Kidney epithelial cell (primary cell): Measurements from ENCODE around the gene SPATA33. TPM values are rescaled to one million over a fixed set of nuclear protein-coding genes. Genes with fewer than 3 reads are reported as not detected.
"Not testable (repeated sequence)": the region's sequence is repeated elsewhere in the genome, so short reads cannot be mapped to it uniquely, and the experiment has no call there.

Experiments used
- DNase-seq: peaks from one replicate; pipeline ENCODE4 v3.0.0-alpha.2; 2010; ENCODE audit warnings: low read depth
- H3K27me3 ChIP-seq: 2 replicates; pipeline ENCODE4 v1.6.0; 2011; ENCODE audit warnings: low read length; ENCODE audit not compliant: control insufficient read depth, insufficient read depth
- H3K36me3 ChIP-seq: 2 replicates; pipeline ENCODE4 v1.5.1; 2011; ENCODE audit warnings: low read length; ENCODE audit not compliant: control insufficient read depth, insufficient read depth
- H3K4me3 ChIP-seq: 2 replicates; pipeline ENCODE4 v1.5.1; 2011; ENCODE audit warnings: low read depth, mild to moderate bottlenecking, control low read depth, low read length
- total RNA-seq: library from RNA; depleted of rRNA; stranded (reverse); fragments of >200 nt; gene quantifications from 2 replicates; pipeline ENCODE4 v1.2.3, GENCODE V29; 2015
- TF ChIP-seq, protein P1 (sequence below): IDR thresholded peaks from 2 replicates; pipeline ENCODE4 v1.5.1; 2011; ENCODE audit warnings: mild to moderate bottlenecking, moderate library complexity, low read length, control low read depth, inconsistent platforms; ENCODE audit not compliant: insufficient read depth, poor library complexity, severe bottlenecking

SPATA33 gene
- total RNA-seq, 1 donor from 2014 or later: 6.6 TPM

DNA sequence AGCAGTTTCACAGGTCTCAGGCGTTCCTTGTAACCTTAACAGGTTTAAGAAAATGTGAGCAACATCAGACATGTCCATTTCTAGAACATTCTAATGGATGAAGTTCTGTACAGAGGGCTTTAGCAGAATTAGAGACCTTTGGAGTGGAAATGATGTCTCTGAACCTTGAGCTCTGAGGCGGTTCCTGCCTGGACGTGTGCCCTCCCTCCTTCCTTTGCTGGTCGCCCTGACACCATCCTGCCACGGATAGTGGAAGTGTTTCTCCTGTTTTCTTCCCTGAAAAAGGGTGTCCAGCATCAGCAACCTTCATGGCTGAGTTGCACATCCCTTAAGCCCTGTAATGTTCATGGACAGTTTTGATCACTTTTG, 11.1 kb downstream of the SPATA33 start:
- H3K36me3 ChIP-seq: peaks cover 1% of the 10 kb centered on the region
- TF ChIP-seq, protein P1, sequence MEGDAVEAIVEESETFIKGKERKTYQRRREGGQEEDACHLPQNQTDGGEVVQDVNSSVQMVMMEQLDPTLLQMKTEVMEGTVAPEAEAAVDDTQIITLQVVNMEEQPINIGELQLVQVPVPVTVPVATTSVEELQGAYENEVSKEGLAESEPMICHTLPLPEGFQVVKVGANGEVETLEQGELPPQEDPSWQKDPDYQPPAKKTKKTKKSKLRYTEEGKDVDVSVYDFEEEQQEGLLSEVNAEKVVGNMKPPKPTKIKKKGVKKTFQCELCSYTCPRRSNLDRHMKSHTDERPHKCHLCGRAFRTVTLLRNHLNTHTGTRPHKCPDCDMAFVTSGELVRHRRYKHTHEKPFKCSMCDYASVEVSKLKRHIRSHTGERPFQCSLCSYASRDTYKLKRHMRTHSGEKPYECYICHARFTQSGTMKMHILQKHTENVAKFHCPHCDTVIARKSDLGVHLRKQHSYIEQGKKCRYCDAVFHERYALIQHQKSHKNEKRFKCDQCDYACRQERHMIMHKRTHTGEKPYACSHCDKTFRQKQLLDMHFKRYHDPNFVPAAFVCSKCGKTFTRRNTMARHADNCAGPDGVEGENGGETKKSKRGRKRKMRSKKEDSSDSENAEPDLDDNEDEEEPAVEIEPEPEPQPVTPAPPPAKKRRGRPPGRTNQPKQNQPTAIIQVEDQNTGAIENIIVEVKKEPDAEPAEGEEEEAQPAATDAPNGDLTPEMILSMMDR: no peak
- H3K4me3 ChIP-seq: no peak overlapping the region
- H3K27me3 ChIP-seq: no peaks in the 10 kb centered on the region
- no peak for DNase-seq

DNA sequence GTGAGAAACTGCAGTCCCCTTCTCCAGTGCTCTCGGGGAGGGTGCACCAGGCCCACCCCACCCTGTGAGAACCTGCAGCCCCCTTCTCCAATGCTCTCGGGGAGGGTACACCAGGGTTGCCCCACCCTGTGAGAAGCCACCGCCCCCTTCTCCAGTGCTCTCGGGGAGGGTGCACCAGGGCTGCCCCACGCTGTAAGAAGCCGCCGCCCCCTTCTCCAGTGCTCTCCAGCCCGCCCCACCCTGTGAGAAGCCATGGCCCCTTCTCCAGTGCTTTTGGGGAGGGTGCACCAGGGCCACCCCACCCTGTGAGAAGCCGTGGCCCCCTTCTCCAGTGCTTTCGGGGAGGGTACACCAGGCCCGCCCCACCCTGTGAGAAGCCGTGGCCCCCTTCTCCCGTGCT, 12.1 kb downstream of the SPATA33 start:
- no peaks in the 10 kb centered on the region for H3K27me3 ChIP-seq
- no peaks in the 10 kb centered on the region for H3K36me3 ChIP-seq
- H3K4me3 ChIP-seq: no peak overlapping the region
- DNase-seq: no peak
- TF ChIP-seq, protein P1: no peak

- H3K27me3 ChIP-seq: no peaks in the 10 kb centered on the region
- DNase-seq: no peak
Measured at GRCh38 chr16:89670496-89671431, 13.1 kb downstream of the SPATA33 start.

GRCh38 chr16:89671565-89671964, 13.9 kb downstream of the SPATA33 start:
- H3K36me3 ChIP-seq, H3K4me3 ChIP-seq, DNase-seq, H3K27me3 ChIP-seq: not testable (repeated sequence)

More at GRCh38 chr16:89670496-89671431, 13.1 kb downstream of the SPATA33 start:
- TF ChIP-seq, protein P1: no peak
- Histone ChIP-seq H3K4me3 (no peak overlapping the region), H3K36me3 (no peaks in the 10 kb centered on the region)

DNA sequence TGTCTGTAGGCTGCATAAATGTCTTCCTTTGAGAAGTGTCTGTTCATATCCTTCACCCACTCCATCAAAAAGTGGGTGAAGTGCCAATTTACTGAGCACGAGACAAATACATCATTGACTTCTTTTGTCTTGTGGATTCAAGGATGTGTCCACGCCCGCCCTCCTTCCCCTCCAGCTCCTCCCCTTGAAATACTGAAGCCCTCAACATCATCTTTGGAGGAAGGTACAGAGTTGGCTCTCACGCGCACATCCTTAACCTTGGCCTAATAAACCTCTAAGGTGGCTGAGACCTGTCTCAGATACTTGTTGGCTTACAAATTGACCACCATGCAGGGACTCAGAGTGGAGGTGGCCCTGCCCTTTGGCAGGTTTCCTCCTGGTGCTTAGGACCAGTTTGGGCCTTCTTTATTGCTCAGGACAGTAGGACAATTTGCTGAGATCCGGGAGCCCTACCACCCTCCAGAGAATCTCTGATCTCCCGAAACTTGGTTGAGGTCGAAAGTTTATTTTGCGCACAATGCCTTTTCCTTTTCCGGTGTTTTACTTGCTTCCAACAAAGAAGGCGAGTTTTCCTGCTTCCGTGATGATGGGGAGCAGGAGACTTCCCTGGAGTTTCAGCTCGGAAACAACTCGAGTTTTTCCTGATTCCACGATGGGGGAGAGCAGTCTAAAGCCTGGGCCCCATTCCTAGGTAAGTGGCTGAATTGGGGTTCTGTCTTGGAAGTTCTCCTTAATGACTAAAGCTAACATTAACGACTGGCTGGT, 14.7 kb downstream of the SPATA33 start:
- DNase-seq: no peak
- Histone ChIP-seq H3K4me3 (no peak overlapping the region), H3K27me3 (no peaks in the 10 kb centered on the region), H3K36me3 (no peaks in the 10 kb centered on the region)
- TF ChIP-seq, protein P1: no peak

- Histone ChIP-seq H3K4me3 (no peak overlapping the region), H3K27me3 (no peaks in the 10 kb centered on the region), H3K36me3 (no peaks in the 10 kb centered on the region)
- TF ChIP-seq, protein P1: no peak
- DNase-seq: no peak
Measured at GRCh38 chr16:89678258-89678657, 20.6 kb downstream of the SPATA33 start.
